A549 (cell line): ENCODE results near the gene DEFB126.

Source experiments
- CHD2 ChIP-seq: fragments of 150-350 bp; IDR thresholded peaks from 2 replicates; pipeline ENCODE4 v1.6.1; 2014; ENCODE audit warnings: low read length; ENCODE audit not compliant: partially characterized antibody
- CTCF ChIP-seq: fragments of >200 bp; sonication (Bioruptor Twin); formaldehyde crosslinking; IDR thresholded peaks from 3 replicates; pipeline ENCODE4 v1.5.1; 2016
- EP300 ChIP-seq, 2 experiments: fragments of >200 bp; sonication (Bioruptor Twin); formaldehyde crosslinking; IDR thresholded peaks; 2 replicates in 1 of 2; 3 replicates in 1 of 2; pipeline ENCODE4 v1.6.1; 2016 to 2017
- HMGXB4 ChIP-seq: fragments of 250-450 bp; sonication (Bioruptor Pico); IDR thresholded peaks from 2 replicates; pipeline ENCODE4 v1.5.0; 2021; ENCODE audit warnings: mild to moderate bottlenecking, moderate library complexity, borderline replicate concordance
- REST ChIP-seq: fragments of 200-600 bp; sonication (generic); IDR thresholded peaks from 2 replicates; pipeline ENCODE4 v1.6.1; 2016; ENCODE audit warnings: antibody characterized with exemption, mild to moderate bottlenecking, moderate library complexity
- SMC3 ChIP-seq: fragments of >200 bp; sonication (Bioruptor Twin); formaldehyde crosslinking; IDR thresholded peaks from 3 replicates; pipeline ENCODE4 v1.6.1; 2018; ENCODE audit warnings: inconsistent platforms

- no peak for TF ChIP-seq REST
- TF ChIP-seq SMC3: no peak
- TF ChIP-seq CTCF: no peak
- no peak for TF ChIP-seq CHD2
- TF ChIP-seq HMGXB4 (CRISPR knock-in tag): no peak
- TF ChIP-seq EP300 (IDR thresholded peaks at IDR 0.05): no peak
Observed at GRCh38 chr20:101975-102374, 40.4 kb upstream of the DEFB126 start.
